ENCODE results near the gene ADPGK.

GRCh38 chr15:72724028-72724427 lies 59.5 kb downstream of the ADPGK start:
- no peak for TF ChIP-seq CTCF (IDR thresholded peaks at IDR 0.05; ENCODE audit: poor library complexity, severe bottlenecking)
- no peak for TF ChIP-seq EP300 (conservative IDR thresholded peaks at IDR 0.05; ENCODE audit: poor library complexity, severe bottlenecking)
